Subcutaneous adipose tissue (tissue), 4 donors: ENCODE data around the gene CGRRF1. TPM values are rescaled to one million over a fixed set of nuclear protein-coding genes. Genes with fewer than 3 reads are reported as not detected.

Source experiments
- CTCF ChIP-seq: fragments of 450-650 bp; IDR thresholded peaks from one replicate; pipeline ENCODE4 v1.5.1; 2016; ENCODE audit warnings: low read depth, mild to moderate bottlenecking, control low read depth, antibody characterized with exemption, moderate library complexity
- total RNA-seq, 4 donors: library from RNA; depleted of rRNA; stranded (reverse); fragments of >200 nt; gene quantifications; one replicate each; pipeline ENCODE4 v1.1.0, GENCODE V29; 2016

CGRRF1 gene
- total RNA-seq, 4 donors from 2014 or later, result 11.7 to 27.4 (median 19.6) TPM

- no peak for TF ChIP-seq CTCF
Observed at GRCh38 chr14:54528973-54529372, 19.3 kb downstream of the CGRRF1 start.

GRCh38 chr14:54529811-54530210, 20.1 kb downstream of the CGRRF1 start:
- no peak for TF ChIP-seq CTCF

GRCh38 chr14:54532111-54533012, 22.7 kb downstream of the CGRRF1 start:
- no peak for TF ChIP-seq CTCF

- TF ChIP-seq CTCF, result no peak
Observed at GRCh38 chr14:54533100-54533499, 23.4 kb downstream of the CGRRF1 start.

GRCh38 chr14:54535126-54535525, 25.4 kb downstream of the CGRRF1 start:
- TF ChIP-seq CTCF, result no peak

- no peak for TF ChIP-seq CTCF
Observed at GRCh38 chr14:54535646-54536045, 25.9 kb downstream of the CGRRF1 start.

GRCh38 chr14:54537651-54538050, 27.9 kb downstream of the CGRRF1 start:
- TF ChIP-seq CTCF, result no peak
